HG03432 (cell line): Measurements from ENCODE around the gene PEDS1.
"Not testable (repeated sequence)": the region's sequence is repeated elsewhere in the genome, so short reads cannot be mapped to it uniquely, and the experiment has no call there.

ENCODE experiments used
- ATAC-seq: cut with Tn5 transposase; IDR thresholded peaks from one replicate; pipeline ENCODE4 v1.9.1; 2021; ENCODE audit warnings: mild to moderate bottlenecking, moderate library complexity; ENCODE audit not compliant: unreplicated experiment

PEDS1 gene

GRCh38 chr20:50153500-50154377, at the start of gene PEDS1:
Gene PEDS1 (minus strand): TSS chr20:50153723. CDS start chr20:50153637, 86 bp downstream.
- ATAC-seq: peak; percentile 92

- ATAC-seq: no peak
Measured at GRCh38 chr20:50202677-50203076, 49.2 kb upstream of the PEDS1 start.

- not testable (repeated sequence) for ATAC-seq
Measured at GRCh38 chr20:50201710-50202109, 48.2 kb upstream of the PEDS1 start.

GRCh38 chr20:50200482-50201104, 47.1 kb upstream of the PEDS1 start:
- ATAC-seq: no peak

- ATAC-seq: no peak
Measured at GRCh38 chr20:50199703-50200102, 46.2 kb upstream of the PEDS1 start.

- no peak for ATAC-seq
Measured at GRCh38 chr20:50198716-50199115, 45.2 kb upstream of the PEDS1 start.

- no peak for ATAC-seq
Measured at GRCh38 chr20:50198180-50198666, 44.7 kb upstream of the PEDS1 start.

- no peak for ATAC-seq
Measured at GRCh38 chr20:50197463-50198179, 44.1 kb upstream of the PEDS1 start.

GRCh38 chr20:50196896-50197295, 43.4 kb upstream of the PEDS1 start:
- no peak for ATAC-seq

- ATAC-seq: no peak
Measured at GRCh38 chr20:50196248-50196647, 42.7 kb upstream of the PEDS1 start.

GRCh38 chr20:50195524-50196120, 42.1 kb upstream of the PEDS1 start:
- ATAC-seq: no peak

- no peak for ATAC-seq
Measured at GRCh38 chr20:50194831-50195523, 41.5 kb upstream of the PEDS1 start.

- no peak for ATAC-seq
Measured at GRCh38 chr20:50194422-50194830, 40.9 kb upstream of the PEDS1 start.

- ATAC-seq: no peak
Measured at GRCh38 chr20:50193836-50194421, 40.4 kb upstream of the PEDS1 start.

GRCh38 chr20:50193199-50193835, 39.8 kb upstream of the PEDS1 start:
- no peak for ATAC-seq

GRCh38 chr20:50192364-50193198, 39.1 kb upstream of the PEDS1 start:
- ATAC-seq: peak; percentile 34

GRCh38 chr20:50191544-50192363, 38.2 kb upstream of the PEDS1 start:
- peak; percentile 37 for ATAC-seq

GRCh38 chr20:50191065-50191543, 37.6 kb upstream of the PEDS1 start:
- peak; percentile 33 for ATAC-seq
